Thyroid gland (tissue), 4 donors: Measurements from ENCODE around the gene COPS9. TPM values are rescaled to one million over a fixed set of nuclear protein-coding genes. Genes with fewer than 3 reads are reported as not detected.

Experiments used
- DNase-seq, 2 donors: peaks; one replicate each; pipeline ENCODE4 v3.0.0-alpha.2; 2019
- H3K27ac ChIP-seq, 3 donors: fragments of 200-600 bp; sonication (generic); 1 replicate in 2 of 3; 2 replicates in 1 of 3; pipeline ENCODE4 v1.5.1; 2016 to 2019; ENCODE audit warnings: mild to moderate bottlenecking in 1 of 3, moderate library complexity in 1 of 3
- H3K27me3 ChIP-seq: fragments of 200-600 bp; sonication (generic); one replicate; pipeline ENCODE4 v1.5.1; 2019
- H3K36me3 ChIP-seq, 2 donors: fragments of 200-600 bp; sonication (generic); one replicate each; pipeline ENCODE4 v1.5.1; 2016 to 2019
- H3K4me1 ChIP-seq, 2 donors: fragments of 200-600 bp; sonication (generic); one replicate each; pipeline ENCODE4 v1.5.1; 2017 to 2019
- H3K4me3 ChIP-seq, 3 donors: fragments of 200-600 bp; sonication (generic); replicated peaks in 1 of 3; 1 replicate in 2 of 3; 2 replicates in 1 of 3; pipeline ENCODE4 v1.5.1; 2016; ENCODE audit warnings: mild to moderate bottlenecking in 1 of 3
- H3K9me3 ChIP-seq: fragments of 200-600 bp; sonication (generic); one replicate; pipeline ENCODE4 v1.5.1; 2017
- POLR2A ChIP-seq, 2 donors: fragments of 450-650 bp; IDR thresholded peaks; one replicate each; pipeline ENCODE4 v1.6.1; 2017; ENCODE audit warnings: antibody characterized with exemption in 2 of 2, mild to moderate bottlenecking in 2 of 2, moderate library complexity in 1 of 2
- WGBS, 2 donors: methylation state at CpG; one replicate each; pipeline ENCODE4 v1.1.5; 2017; 5-methylcytosine and 5-hydroxymethylcytosine counted together
- intact Hi-C: fragments of 100-400 bp; cut with DNase I; formaldehyde crosslinking; loops from one replicate; pipeline ENCODE4 v1.15.1; 2023
- total RNA-seq, 4 donors: library from RNA; depleted of rRNA; stranded (reverse); fragments of >200 nt; gene quantifications; one replicate each; pipeline ENCODE4 v1.2.3, GENCODE V29; 2016
- TF ChIP-seq, protein P1 (sequence below), 6 experiments: fragments of 200-600 bp in 3 of 6; fragments of 450-650 bp in 3 of 6; sonication (generic) in 3 of 6; IDR thresholded peaks; one replicate each; pipeline ENCODE4 v1.5.1; 2016 to 2019; ENCODE audit warnings: antibody characterized with exemption in 6 of 6, mild to moderate bottlenecking in 2 of 6, inconsistent platforms in 1 of 6, moderate library complexity in 1 of 6

COPS9 gene
- total RNA-seq, 4 donors from 2014 or later, result 63.6 to 965 (median 239) TPM

DNA sequence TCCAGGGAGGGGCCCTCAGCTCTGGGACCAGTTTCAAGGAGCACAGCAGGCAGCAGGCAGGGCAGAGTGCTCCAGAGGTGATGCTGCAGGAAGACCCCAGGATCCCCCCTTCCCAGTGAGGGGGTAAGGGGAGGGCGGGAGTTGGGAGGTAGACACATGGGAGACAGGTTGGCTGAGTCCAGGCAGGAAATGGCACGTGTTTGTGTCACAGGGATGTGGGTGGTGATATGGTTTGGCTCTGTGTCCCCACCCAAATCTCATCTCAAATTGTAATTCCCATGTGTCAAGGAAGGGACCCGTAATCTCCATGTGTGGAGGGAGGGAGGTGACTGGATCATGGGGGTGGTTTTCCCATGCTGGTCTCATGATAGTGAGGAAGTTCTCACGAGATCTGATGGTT lies 29.6 kb upstream of the COPS9 start:
- Histone ChIP-seq H3K9me3 (no peaks in the 10 kb centered on the region), H3K27me3 (no peaks in the 10 kb centered on the region), H3K4me3 (no peak overlapping the region), H3K27ac (no peak overlapping the region), H3K4me1 (no peaks in the 10 kb centered on the region), H3K36me3 (no peaks in the 10 kb centered on the region)
- intact Hi-C loops, result no loop called here
- WGBS, 2 donors, result 69 to 76% methylated on average over 4 of the region's 4 CpGs
- no peak for DNase-seq
- TF ChIP-seq POLR2A (IDR thresholded peaks at IDR 0.05), result no peak
- TF ChIP-seq, protein P1, sequence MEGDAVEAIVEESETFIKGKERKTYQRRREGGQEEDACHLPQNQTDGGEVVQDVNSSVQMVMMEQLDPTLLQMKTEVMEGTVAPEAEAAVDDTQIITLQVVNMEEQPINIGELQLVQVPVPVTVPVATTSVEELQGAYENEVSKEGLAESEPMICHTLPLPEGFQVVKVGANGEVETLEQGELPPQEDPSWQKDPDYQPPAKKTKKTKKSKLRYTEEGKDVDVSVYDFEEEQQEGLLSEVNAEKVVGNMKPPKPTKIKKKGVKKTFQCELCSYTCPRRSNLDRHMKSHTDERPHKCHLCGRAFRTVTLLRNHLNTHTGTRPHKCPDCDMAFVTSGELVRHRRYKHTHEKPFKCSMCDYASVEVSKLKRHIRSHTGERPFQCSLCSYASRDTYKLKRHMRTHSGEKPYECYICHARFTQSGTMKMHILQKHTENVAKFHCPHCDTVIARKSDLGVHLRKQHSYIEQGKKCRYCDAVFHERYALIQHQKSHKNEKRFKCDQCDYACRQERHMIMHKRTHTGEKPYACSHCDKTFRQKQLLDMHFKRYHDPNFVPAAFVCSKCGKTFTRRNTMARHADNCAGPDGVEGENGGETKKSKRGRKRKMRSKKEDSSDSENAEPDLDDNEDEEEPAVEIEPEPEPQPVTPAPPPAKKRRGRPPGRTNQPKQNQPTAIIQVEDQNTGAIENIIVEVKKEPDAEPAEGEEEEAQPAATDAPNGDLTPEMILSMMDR (IDR thresholded peaks at IDR 0.05), result no peak

DNA sequence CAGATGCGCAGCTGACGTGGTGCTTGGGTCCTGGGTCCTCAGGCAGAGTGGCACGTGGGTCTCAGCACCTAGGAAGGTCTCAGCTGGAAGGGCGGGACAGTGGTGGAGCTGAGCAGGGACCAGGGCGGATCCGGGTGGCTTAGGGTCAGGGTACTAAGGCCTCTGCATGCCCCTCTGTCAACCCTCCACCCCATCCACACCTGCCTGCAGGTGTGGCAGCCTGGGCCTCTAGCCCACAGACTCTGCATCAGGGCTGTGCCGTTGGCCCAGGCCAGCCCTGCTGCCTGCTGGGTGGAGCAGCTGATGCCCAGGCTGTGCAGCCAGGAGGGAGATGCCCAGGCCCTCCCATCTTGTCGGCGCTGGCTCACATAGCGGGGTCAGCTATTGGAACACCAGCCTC lies 28.9 kb upstream of the COPS9 start:
- WGBS, 2 donors, result 87 to 94% methylated on average over 7 to 9 of the region's 10 CpGs
- DNase-seq, result no peak
- Histone ChIP-seq H3K9me3 (no peaks in the 10 kb centered on the region), H3K27me3 (no peaks in the 10 kb centered on the region), H3K27ac (no peak overlapping the region), H3K36me3 (no peaks in the 10 kb centered on the region), H3K4me3 (no peak overlapping the region), H3K4me1 (no peaks in the 10 kb centered on the region)
- intact Hi-C loops, result no loop called here
- TF ChIP-seq, protein P1 (IDR thresholded peaks at IDR 0.05), result no peak
- TF ChIP-seq POLR2A (IDR thresholded peaks at IDR 0.05), result no peak

DNA sequence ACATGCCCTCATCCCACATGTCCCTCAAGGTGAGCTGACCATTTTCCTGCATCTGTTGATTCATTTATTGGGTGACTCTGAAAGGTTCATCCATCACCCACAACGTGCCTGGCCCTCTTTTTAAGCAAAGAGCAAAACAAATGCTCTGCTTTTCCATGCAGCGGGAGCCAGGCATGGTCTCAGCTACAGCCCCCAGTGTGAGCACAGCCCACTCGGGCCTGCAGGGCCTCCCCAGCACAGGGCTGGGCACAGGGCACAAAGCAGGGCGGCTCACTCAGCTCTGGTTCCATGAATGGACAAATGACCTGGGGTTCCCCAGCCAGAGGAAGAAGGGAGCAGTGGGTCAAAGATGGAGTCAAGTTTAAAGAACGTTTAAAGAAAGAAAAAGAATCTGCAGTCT lies 28.5 kb upstream of the COPS9 start:
- Histone ChIP-seq H3K9me3 (no peaks in the 10 kb centered on the region), H3K4me1 (no peaks in the 10 kb centered on the region), H3K36me3 (no peaks in the 10 kb centered on the region), H3K27me3 (no peaks in the 10 kb centered on the region), H3K27ac (no peak overlapping the region), H3K4me3 (no peak overlapping the region)
- TF ChIP-seq, protein P1 (IDR thresholded peaks at IDR 0.05), result no peak
- no peak for TF ChIP-seq POLR2A (IDR thresholded peaks at IDR 0.05)
- no peak for DNase-seq
- intact Hi-C loops, result no loop called here
- WGBS, 2 donors, result 75 to 80% methylated on average over 5 of the region's 5 CpGs

DNA sequence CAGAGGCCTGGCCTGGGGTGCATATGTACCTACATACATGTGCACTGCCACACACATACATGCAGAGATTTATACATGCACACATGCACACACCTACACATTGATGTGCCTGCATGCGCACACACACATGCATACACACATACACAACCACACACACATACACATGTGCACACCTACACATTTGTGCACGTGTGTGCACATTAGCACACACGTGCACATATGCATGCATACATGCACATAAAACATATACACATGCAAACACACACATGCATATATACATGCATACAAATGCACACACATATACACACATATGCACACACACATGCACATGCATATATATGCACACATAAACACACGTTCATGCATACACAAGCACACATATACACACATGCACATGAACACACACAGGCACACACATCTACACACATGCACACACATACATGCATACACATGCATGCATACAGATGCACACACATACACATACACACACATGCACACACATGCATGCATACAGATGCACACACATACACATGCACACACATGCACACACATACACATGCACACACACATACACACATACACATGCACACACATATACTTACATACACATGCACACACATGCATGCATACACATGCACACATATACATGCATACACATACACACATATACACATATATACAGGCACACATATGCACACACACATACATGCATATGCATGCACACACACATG lies 27.9 kb upstream of the COPS9 start:
- no peak overlapping the region for H3K4me3 ChIP-seq
- no peaks in the 10 kb centered on the region for H3K27me3 ChIP-seq
- 91 to 92% methylated on average over 4 of the region's 4 CpGs for WGBS, 2 donors
- no peaks in the 10 kb centered on the region for H3K36me3 ChIP-seq
- TF ChIP-seq POLR2A (IDR thresholded peaks at IDR 0.05), result no peak
- TF ChIP-seq, protein P1 (IDR thresholded peaks at IDR 0.05), result no peak
- H3K4me1 ChIP-seq, result no peaks in the 10 kb centered on the region
- intact Hi-C loops, result no loop called here
- no peak for DNase-seq
- no peak overlapping the region for H3K27ac ChIP-seq
- H3K9me3 ChIP-seq, result no peaks in the 10 kb centered on the region

DNA sequence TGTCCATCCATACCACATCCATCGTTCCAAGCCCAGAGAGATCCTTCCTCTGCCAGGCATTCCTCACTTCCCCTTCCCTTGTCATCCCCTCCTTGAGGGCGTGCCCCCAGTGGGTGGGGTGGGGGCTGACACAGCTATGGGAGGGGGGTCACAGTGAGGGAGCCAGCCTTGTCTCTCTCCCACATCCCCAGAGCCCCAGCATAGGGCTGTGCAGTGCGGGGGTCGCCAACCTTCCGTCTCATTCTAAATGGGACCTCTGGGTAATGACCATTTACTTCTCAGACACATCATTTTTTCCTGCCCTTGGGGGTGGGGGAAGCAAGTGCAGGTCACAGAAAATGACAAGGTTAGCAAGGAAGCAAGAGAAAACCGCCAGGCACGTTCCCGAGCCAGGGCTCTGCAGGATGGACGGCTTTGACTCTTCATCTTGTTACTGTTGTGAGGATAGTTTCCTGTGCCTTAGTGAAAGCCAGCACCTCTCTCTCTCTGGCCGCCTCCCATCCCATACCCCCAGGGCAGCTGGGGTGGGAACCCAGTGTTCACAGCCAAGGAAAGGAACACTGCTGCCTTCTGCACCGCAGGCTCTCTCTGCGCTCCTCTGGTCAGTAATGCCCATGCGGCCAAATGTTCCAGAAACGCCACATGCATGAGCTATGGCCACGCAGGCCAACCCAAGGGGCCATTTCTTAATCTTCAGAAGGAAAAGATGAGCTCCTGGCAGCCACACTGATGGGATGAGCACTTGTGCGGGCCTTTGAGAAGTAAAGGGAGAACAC lies 27.0 kb upstream of the COPS9 start:
- intact Hi-C loops, result no loop called here
- H3K27me3 ChIP-seq, result no peaks in the 10 kb centered on the region
- TF ChIP-seq, protein P1 (IDR thresholded peaks at IDR 0.05), result no peak
- TF ChIP-seq POLR2A (IDR thresholded peaks at IDR 0.05), result no peak

More for the DNA sequence above, 27.0 kb upstream of the COPS9 start:
- H3K27ac ChIP-seq, result no peak overlapping the region
- 73 to 76% methylated on average over 16 of the region's 16 CpGs for WGBS, 2 donors
- no peak for DNase-seq
- H3K9me3 ChIP-seq, result no peaks in the 10 kb centered on the region
- no peaks in the 10 kb centered on the region for H3K4me1 ChIP-seq
- H3K4me3 ChIP-seq, result no peak overlapping the region
- no peaks in the 10 kb centered on the region for H3K36me3 ChIP-seq
